ENCODE results near the gene MORF4L2. TPM values are rescaled to one million over a fixed set of nuclear protein-coding genes. Genes with fewer than 3 reads are reported as not detected.

The MORF4L2 gene
- total and polyA plus RNA-seq, 9 of the 15 experiments (the other 6 are each of a cell fraction or from before 2014, with no cell fraction given) = 324 to 781 (median 420) TPM

- peak; percentile 87 for TF ChIP-seq ZBTB2 (IDR thresholded peaks at IDR 0.05)
- no peak for TF ChIP-seq HNRNPH1 (optimal IDR thresholded peaks at IDR 0.05; ENCODE audit: low read depth, low read length)
- TF ChIP-seq RBM15 (IDR thresholded peaks at IDR 0.05; ENCODE audit: insufficient read depth, low read length) = no peak
- no peak for TF ChIP-seq RAD21 (CRISPR knock-in tag; conservative IDR thresholded peaks at IDR 0.05 in 1 of 2, IDR thresholded peaks at IDR 0.05 in 1 of 2)
- TF ChIP-seq HDAC8 (tag; IDR thresholded peaks at IDR 0.05) = no peak
- TF ChIP-seq RBM22 (IDR thresholded peaks at IDR 0.05; ENCODE audit: low read depth, low read length, poor library complexity, severe bottlenecking) = peak; percentile 34
- no peak for TF ChIP-seq YBX1 (IDR thresholded peaks at IDR 0.05)
- peak; percentile 82; the same call in 1 of the 2 replicates for TF ChIP-seq TARDBP (IDR thresholded peaks at IDR 0.05)
- TF ChIP-seq SMAD1 (IDR thresholded peaks at IDR 0.05; ENCODE audit: low read depth, low read length, partially characterized antibody) = no peak
- 0 out of 2 replicates have a peak, but pooled peaks have one; percentile 10 for TF ChIP-seq MXI1 (IDR thresholded peaks at IDR 0.05; ENCODE audit: low read depth, low read length)
- no peak for TF ChIP-seq ZNF347 (CRISPR knock-in tag; IDR thresholded peaks at IDR 0.05; ENCODE audit: low read depth)
- no peak for TF ChIP-seq NR4A1 (CRISPR knock-in tag; IDR thresholded peaks at IDR 0.05)
- 0 out of 2 replicates have a peak, but pooled peaks have one; percentile 36 for TF ChIP-seq NR4A1 (tag; IDR thresholded peaks at IDR 0.05)
- TF ChIP-seq MAFK (IDR thresholded peaks at IDR 0.05; ENCODE audit: low read length) = no peak
- TF ChIP-seq CAMTA2 (CRISPR knock-in tag; conservative IDR thresholded peaks at IDR 0.05) = no peak
- TF ChIP-seq SMARCA4 (IDR thresholded peaks at IDR 0.05) = no peak; the same call in 1 of the 2 replicates
- TF ChIP-seq KLF13 (tag; IDR thresholded peaks at IDR 0.05; ENCODE audit: borderline replicate concordance, low read depth) = peak; percentile 84; the same call in 1 of the 2 replicates
- TF ChIP-seq ETV5 (CRISPR knock-in tag; IDR thresholded peaks at IDR 0.05; ENCODE audit: low read depth) = no peak
- peak; percentile 44 for TF ChIP-seq CHD1 (IDR thresholded peaks at IDR 0.05; ENCODE audit: low read length)
- TF ChIP-seq SMC3 (conservative IDR thresholded peaks at IDR 0.05; ENCODE audit: insufficient read depth, low read depth, low read length) = 0 out of 2 replicates have a peak, but pooled peaks have one; percentile 6
- TF ChIP-seq FOXA1 (IDR thresholded peaks at IDR 0.05; ENCODE audit: borderline replicate concordance) = no peak
- no peak for TF ChIP-seq ILF3 (IDR thresholded peaks at IDR 0.05; ENCODE audit: borderline replicate concordance)
- TF ChIP-seq RBM39 (optimal IDR thresholded peaks at IDR 0.05; ENCODE audit: low read depth, low read length) = no peak
- TF ChIP-seq NFXL1 (CRISPR knock-in tag; IDR thresholded peaks at IDR 0.05) = no peak
- TF ChIP-seq RFX5 (IDR thresholded peaks at IDR 0.05; ENCODE audit: low read depth, low read length) = no peak
- TF ChIP-seq SLC30A9 (CRISPR knock-in tag; IDR thresholded peaks at IDR 0.05) = no peak
- no peak for TF ChIP-seq ATF6 (CRISPR knock-in tag; IDR thresholded peaks at IDR 0.05)
- peak; percentile 39 for TF ChIP-seq PHF20 (IDR thresholded peaks at IDR 0.05; ENCODE audit: partially characterized antibody)
- TF ChIP-seq ZNF764 (CRISPR knock-in tag; IDR thresholded peaks at IDR 0.05; ENCODE audit: low read depth) = no peak
Measured at GRCh38 chrX:103687073-103687695, 685 bp upstream of the MORF4L2 start (continued).

Data from K562 (cell line).